ENCODE measurements around the gene TMEM150A. TPM values are rescaled to one million over a fixed set of nuclear protein-coding genes. Genes with fewer than 3 reads are reported as not detected.

Gene TMEM150A
- total and polyA plus RNA-seq, 2 of the 4 experiments (the other 2 are of a cell fraction) = 4.8 to 16.3 TPM

DNA sequence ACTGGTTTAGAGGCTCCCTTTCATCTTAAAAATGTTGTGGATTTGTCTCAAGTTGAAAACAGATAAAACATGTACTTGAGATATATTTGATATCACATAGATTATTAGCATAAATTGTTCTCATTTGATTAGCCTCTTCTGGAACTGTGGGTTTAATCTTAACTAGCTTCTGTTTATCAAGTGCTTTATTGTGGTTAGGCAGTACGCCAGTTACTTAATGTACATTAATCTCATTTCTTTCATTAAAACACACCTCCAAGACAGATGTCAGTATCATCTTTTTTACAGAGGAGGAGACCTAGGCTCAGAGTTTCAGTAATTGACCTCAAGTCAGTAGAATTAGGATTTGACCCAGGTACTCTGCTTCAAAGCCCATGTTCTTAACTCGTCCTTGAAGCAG, 43.7 kb upstream of the TMEM150A start:
- ChIA-PET CTCF (interaction anchor here (0.9 to 1.3 kb wide), 2 partner anchors 9 to 28 kb away, joined by 3 to 4 read pairs; no protein-coding TSS in a partner anchor), POLR2A (ENCODE audit: unreplicated experiment) (no interaction called here)
- Histone ChIP-seq H3K18ac (ENCODE audit: low read depth, low read length) (no peak overlapping the region), H2BK20ac (ENCODE audit: low read depth, low read length) (no peak overlapping the region), H3K9me1 (ENCODE audit: insufficient read depth, low read length) (peaks cover 14% of the 10 kb centered on the region), H3K4ac (ENCODE audit: low read depth, low read length) (no peak overlapping the region), H3K27me3 (ENCODE audit: control insufficient read depth, insufficient read depth, low read length) (no peaks in the 10 kb centered on the region), H4K91ac (ENCODE audit: insufficient read depth, low read depth, low read length) (no peak overlapping the region), H4K20me1 (ENCODE audit: insufficient read depth, low read length) (peaks cover 14% of the 10 kb centered on the region; the same call in 1 of the 2 replicates), H2BK120ac (ENCODE audit: low read depth, low read length) (no peak overlapping the region), H2AK5ac (ENCODE audit: low read depth, low read length) (no peak overlapping the region), H4K5ac (ENCODE audit: low read depth, low read length) (no peak overlapping the region), H2AK9ac (replicated peaks; ENCODE audit: low read depth, low read length, poor library complexity) (no peak overlapping the region), H2AFZ (replicated peaks; ENCODE audit: low read length, poor library complexity) (no peak overlapping the region), H3K9ac (ENCODE audit: low read depth, low read length) (no peak overlapping the region), H3K4me3 (ENCODE audit: insufficient read depth, low read depth, low read length) (no peak overlapping the region), H4K8ac (ENCODE audit: low read depth in 2 of 2, low read length in 2 of 2) (no peak overlapping the region), H3K56ac (ENCODE audit: extremely low read depth, insufficient read depth, low read length) (no peak overlapping the region), H3K9me3 (ENCODE audit: control insufficient read depth, insufficient read depth, low read length) (no peaks in the 10 kb centered on the region), H3K4me2 (ENCODE audit: low read depth, low read length) (no peak overlapping the region), H3K14ac (replicated peaks; ENCODE audit: low read depth, low read length) (no peak overlapping the region), H3K36me3 (ENCODE audit: control insufficient read depth, insufficient read depth, low read length) (peaks cover 61% of the 10 kb centered on the region), H2BK5ac (ENCODE audit: low read depth, low read length, poor library complexity, severe bottlenecking) (no peak overlapping the region), H3K23ac (ENCODE audit: low read depth, low read length) (no peak overlapping the region), H3K79me1 (ENCODE audit: low read depth in 1 of 2, low read length in 2 of 2) (peaks cover 16 to 23% of the 10 kb centered on the region in 2 experiments), H3K27ac (ENCODE audit: insufficient read depth, low read length) (no peak overlapping the region), H2BK15ac (ENCODE audit: low read depth, low read length) (no peak overlapping the region), H3K4me1 (ENCODE audit: control insufficient read depth, insufficient read depth, low read length) (peaks cover 17% of the 10 kb centered on the region)
- WGBS, 2 experiments (ENCODE audit: extremely low coverage in 2 of 2, insufficient read length in 1 of 2) = no CpG with 5 or more reads among the region's 2 CpGs
- in situ Hi-C loops (cut with MboI; ENCODE audit: low sequenced_read_pairs) = loop anchor here (5.0 kb wide), 1 partner anchor 61 kb away; no protein-coding TSS in a partner anchor
- TF ChIP-seq, protein P1, sequence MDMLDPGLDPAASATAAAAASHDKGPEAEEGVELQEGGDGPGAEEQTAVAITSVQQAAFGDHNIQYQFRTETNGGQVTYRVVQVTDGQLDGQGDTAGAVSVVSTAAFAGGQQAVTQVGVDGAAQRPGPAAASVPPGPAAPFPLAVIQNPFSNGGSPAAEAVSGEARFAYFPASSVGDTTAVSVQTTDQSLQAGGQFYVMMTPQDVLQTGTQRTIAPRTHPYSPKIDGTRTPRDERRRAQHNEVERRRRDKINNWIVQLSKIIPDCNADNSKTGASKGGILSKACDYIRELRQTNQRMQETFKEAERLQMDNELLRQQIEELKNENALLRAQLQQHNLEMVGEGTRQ (IDR thresholded peaks at IDR 0.05; ENCODE audit: low read depth, low read length) = no peak
- TF ChIP-seq NFE2L2 (IDR thresholded peaks at IDR 0.05; ENCODE audit: low read depth, low read length) (no peak), RFX5 (IDR thresholded peaks at IDR 0.05; ENCODE audit: low read depth, low read length) (no peak), FOS (IDR thresholded peaks at IDR 0.05; ENCODE audit: low read depth, low read length) (no peak), CHD1 (IDR thresholded peaks at IDR 0.05; ENCODE audit: low read depth, low read length) (no peak), CEBPB (IDR thresholded peaks at IDR 0.05; ENCODE audit: low read depth, low read length) (no peak), RCOR1 (IDR thresholded peaks at IDR 0.05; ENCODE audit: insufficient replicate concordance, low read length) (no peak), MAFK (IDR thresholded peaks at IDR 0.05; ENCODE audit: low read depth, low read length) (no peak), BHLHE40 (IDR thresholded peaks at IDR 0.05; ENCODE audit: low read depth, low read length) (no peak), RAD21 (IDR thresholded peaks at IDR 0.05; ENCODE audit: low read length) (no peak), MAZ (IDR thresholded peaks at IDR 0.05; ENCODE audit: borderline replicate concordance, low read depth, low read length) (no peak), SMC3 (IDR thresholded peaks at IDR 0.05; ENCODE audit: low read depth, low read length) (no peak)
- TF ChIP-seq, protein P2, sequence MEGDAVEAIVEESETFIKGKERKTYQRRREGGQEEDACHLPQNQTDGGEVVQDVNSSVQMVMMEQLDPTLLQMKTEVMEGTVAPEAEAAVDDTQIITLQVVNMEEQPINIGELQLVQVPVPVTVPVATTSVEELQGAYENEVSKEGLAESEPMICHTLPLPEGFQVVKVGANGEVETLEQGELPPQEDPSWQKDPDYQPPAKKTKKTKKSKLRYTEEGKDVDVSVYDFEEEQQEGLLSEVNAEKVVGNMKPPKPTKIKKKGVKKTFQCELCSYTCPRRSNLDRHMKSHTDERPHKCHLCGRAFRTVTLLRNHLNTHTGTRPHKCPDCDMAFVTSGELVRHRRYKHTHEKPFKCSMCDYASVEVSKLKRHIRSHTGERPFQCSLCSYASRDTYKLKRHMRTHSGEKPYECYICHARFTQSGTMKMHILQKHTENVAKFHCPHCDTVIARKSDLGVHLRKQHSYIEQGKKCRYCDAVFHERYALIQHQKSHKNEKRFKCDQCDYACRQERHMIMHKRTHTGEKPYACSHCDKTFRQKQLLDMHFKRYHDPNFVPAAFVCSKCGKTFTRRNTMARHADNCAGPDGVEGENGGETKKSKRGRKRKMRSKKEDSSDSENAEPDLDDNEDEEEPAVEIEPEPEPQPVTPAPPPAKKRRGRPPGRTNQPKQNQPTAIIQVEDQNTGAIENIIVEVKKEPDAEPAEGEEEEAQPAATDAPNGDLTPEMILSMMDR (conservative IDR thresholded peaks at IDR 0.05; ENCODE audit: low read depth, low read length) = no peak
- TF ChIP-seq, protein P3, sequence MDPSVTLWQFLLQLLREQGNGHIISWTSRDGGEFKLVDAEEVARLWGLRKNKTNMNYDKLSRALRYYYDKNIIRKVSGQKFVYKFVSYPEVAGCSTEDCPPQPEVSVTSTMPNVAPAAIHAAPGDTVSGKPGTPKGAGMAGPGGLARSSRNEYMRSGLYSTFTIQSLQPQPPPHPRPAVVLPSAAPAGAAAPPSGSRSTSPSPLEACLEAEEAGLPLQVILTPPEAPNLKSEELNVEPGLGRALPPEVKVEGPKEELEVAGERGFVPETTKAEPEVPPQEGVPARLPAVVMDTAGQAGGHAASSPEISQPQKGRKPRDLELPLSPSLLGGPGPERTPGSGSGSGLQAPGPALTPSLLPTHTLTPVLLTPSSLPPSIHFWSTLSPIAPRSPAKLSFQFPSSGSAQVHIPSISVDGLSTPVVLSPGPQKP (IDR thresholded peaks at IDR 0.05; ENCODE audit: borderline replicate concordance, low read depth, low read length) = no peak
- dilution Hi-C loops (cut with HindIII; ENCODE audit: low sequenced_read_pairs, unreplicated experiment) = no loop called here
- intact Hi-C loops (cut with micrococcal nuclease) = no loop called here
- DNase-seq (no peak), ATAC-seq (ENCODE audit: low read depth) (no peak)
- no TSS peak for BruUV-seq (replicated peaks)

All from IMR-90 (cell line).